GM18873 (cell line): ENCODE data around the gene GPR89A.
"Not testable (repeated sequence)": the region's sequence is repeated elsewhere in the genome, so short reads cannot be mapped to it uniquely, and the experiment has no call there.

Experiments
- ATAC-seq: cut with Tn5 transposase; IDR thresholded peaks from one replicate; pipeline ENCODE4 v1.9.1; 2021; ENCODE audit warnings: mild to moderate bottlenecking, moderate library complexity, moderate number of reproducible peaks; ENCODE audit not compliant: unreplicated experiment, low FRiP score

GPR89A gene

GRCh38 chr1:145607833-145608733 lies at the start of gene GPR89A:
GPR89A (plus strand) TSS chr1:145607988; CDS start chr1:145608134, 146 bp downstream.
- peak; percentile 80 for ATAC-seq

GRCh38 chr1:145586820-145587219 lies 21.0 kb upstream of the GPR89A start:
- not testable (repeated sequence) for ATAC-seq

GRCh38 chr1:145590806-145591205 lies 17.0 kb upstream of the GPR89A start:
- ATAC-seq: not testable (repeated sequence)

- not testable (repeated sequence) for ATAC-seq
Measured at GRCh38 chr1:145592347-145592746, 15.4 kb upstream of the GPR89A start.

GRCh38 chr1:145595421-145595820 lies 12.4 kb upstream of the GPR89A start:
- not testable (repeated sequence) for ATAC-seq

- not testable (repeated sequence) for ATAC-seq
Measured at GRCh38 chr1:145596236-145596635, 11.6 kb upstream of the GPR89A start.

- ATAC-seq: not testable (repeated sequence)
Measured at GRCh38 chr1:145599426-145599825, 8.4 kb upstream of the GPR89A start.

GRCh38 chr1:145601593-145601992 lies 6.2 kb upstream of the GPR89A start:
- no peak for ATAC-seq

GRCh38 chr1:145606840-145607239 lies 948 bp upstream of the GPR89A start:
- not testable (repeated sequence) for ATAC-seq

GRCh38 chr1:145607289-145607688 lies 499 bp upstream of the GPR89A start:
- ATAC-seq: not testable (repeated sequence)

- ATAC-seq: not testable (repeated sequence)
Measured at GRCh38 chr1:145610744-145611143, 3.0 kb downstream of the GPR89A start.

GRCh38 chr1:145620073-145620472 lies 12.3 kb downstream of the GPR89A start:
- ATAC-seq: not testable (repeated sequence)

GRCh38 chr1:145622177-145622576 lies 14.4 kb downstream of the GPR89A start:
- not testable (repeated sequence) for ATAC-seq

GRCh38 chr1:145636237-145636636 lies 28.4 kb downstream of the GPR89A start:
- ATAC-seq: not testable (repeated sequence)

GRCh38 chr1:145641886-145642285 lies 34.1 kb downstream of the GPR89A start:
- ATAC-seq: not testable (repeated sequence)

- ATAC-seq: not testable (repeated sequence)
Measured at GRCh38 chr1:145643990-145644389, 36.2 kb downstream of the GPR89A start.

- ATAC-seq: not testable (repeated sequence)
Measured at GRCh38 chr1:145656245-145656943, 48.6 kb downstream of the GPR89A start.

GRCh38 chr1:145662502-145662901 lies 54.7 kb downstream of the GPR89A start:
- not testable (repeated sequence) for ATAC-seq

- not testable (repeated sequence) for ATAC-seq
Measured at GRCh38 chr1:145665015-145665414, 57.2 kb downstream of the GPR89A start.

GRCh38 chr1:145670995-145671745 lies 63.4 kb downstream of the GPR89A start:
- ATAC-seq: not testable (repeated sequence)
